GM21515 (cell line): ENCODE data around the gene KAZN.

Experiments used
- ATAC-seq: cut with Tn5 transposase; IDR thresholded peaks from one replicate; pipeline ENCODE4 v1.9.1; 2021; ENCODE audit not compliant: unreplicated experiment

The KAZN gene

GRCh38 chr1:14784790-14785773, 186.6 kb downstream of the KAZN start:
- ATAC-seq: no peak

- no peak for ATAC-seq
Measured at GRCh38 chr1:14786109-14786675, 187.7 kb downstream of the KAZN start.

GRCh38 chr1:14786681-14787080, 188.2 kb downstream of the KAZN start:
- ATAC-seq: no peak

- ATAC-seq: no peak
Measured at GRCh38 chr1:14787604-14788003, 189.1 kb downstream of the KAZN start.

GRCh38 chr1:14788080-14788479, 189.6 kb downstream of the KAZN start:
- ATAC-seq: no peak

GRCh38 chr1:14790982-14791381, 192.5 kb downstream of the KAZN start:
- ATAC-seq: no peak

GRCh38 chr1:14791654-14792053, 193.2 kb downstream of the KAZN start:
- no peak for ATAC-seq

- ATAC-seq: no peak
Measured at GRCh38 chr1:14794136-14794768, 195.8 kb downstream of the KAZN start.

- no peak for ATAC-seq
Measured at GRCh38 chr1:14794906-14795305, 196.4 kb downstream of the KAZN start.

- no peak for ATAC-seq
Measured at GRCh38 chr1:14795589-14795988, 197.1 kb downstream of the KAZN start.

- ATAC-seq: no peak
Measured at GRCh38 chr1:14800014-14800413, 201.5 kb downstream of the KAZN start.

- ATAC-seq: no peak
Measured at GRCh38 chr1:14800500-14801076, 202.1 kb downstream of the KAZN start.

- no peak for ATAC-seq
Measured at GRCh38 chr1:14803002-14803789, 204.7 kb downstream of the KAZN start.

GRCh38 chr1:14804626-14805025, 206.1 kb downstream of the KAZN start:
- no peak for ATAC-seq

- ATAC-seq: no peak
Measured at GRCh38 chr1:14806772-14807171, 208.3 kb downstream of the KAZN start.

- ATAC-seq: no peak
Measured at GRCh38 chr1:14808768-14809167, 210.3 kb downstream of the KAZN start.

GRCh38 chr1:14809191-14809981, 210.9 kb downstream of the KAZN start:
- no peak for ATAC-seq

- ATAC-seq: no peak
Measured at GRCh38 chr1:14810595-14811361, 212.3 kb downstream of the KAZN start.

GRCh38 chr1:14811573-14811972, 213.1 kb downstream of the KAZN start:
- no peak for ATAC-seq
